Tibial artery (tissue), 4 donors: Measurements from ENCODE around the gene TACO1.
A peak's percentile ranks its signal among the peaks of the same experiment; 100 is the strongest.

Source experiments
- DNase-seq, 2 donors: peaks; one replicate each; pipeline ENCODE4 v3.0.0-alpha.2; 2019
- H3K27ac ChIP-seq, 2 donors: fragments of 200-600 bp; sonication (generic) in 1 of 2; 1 replicate in 1 of 2; 2 replicates in 1 of 2; pipeline ENCODE4 v1.5.1; 2018 to 2019; ENCODE audit warnings: mild to moderate bottlenecking in 1 of 2
- H3K27me3 ChIP-seq, 2 donors: fragments of 200-600 bp; sonication (generic) in 1 of 2; one replicate each; pipeline versions ENCODE4 v1.5.1 to v1.6.0; 2016 to 2019
- H3K36me3 ChIP-seq, 3 donors: fragments of 200-600 bp; sonication (generic) in 2 of 3; one replicate each; pipeline ENCODE4 v1.5.1; 2016 to 2019; ENCODE audit warnings: mild to moderate bottlenecking in 2 of 3
- H3K4me1 ChIP-seq, 4 donors: fragments of 200-600 bp; sonication (generic) in 2 of 4; 1 replicate in 3 of 4; 2 replicates in 1 of 4; pipeline ENCODE4 v1.5.1; 2016 to 2019
- H3K4me3 ChIP-seq, 2 donors: fragments of 200-600 bp; sonication (generic) in 1 of 2; 1 replicate in 1 of 2; 2 replicates in 1 of 2; pipeline ENCODE4 v1.5.1; 2018 to 2019; ENCODE audit warnings: mild to moderate bottlenecking in 2 of 2
- H3K9me3 ChIP-seq, 3 donors: fragments of 200-600 bp; sonication (generic) in 1 of 3; one replicate each; pipeline ENCODE4 v1.5.1; 2016 to 2019
- intact Hi-C: fragments of 100-400 bp; cut with DNase I; formaldehyde crosslinking; loops from one replicate; pipeline ENCODE4 v1.15.0; 2023; ENCODE audit warnings: low total_unique reads
- TF ChIP-seq, protein P1 (sequence below), 2 experiments: fragments of 200-600 bp in 1 of 2; fragments of 450-650 bp in 1 of 2; IDR thresholded peaks; one replicate each; pipeline ENCODE4 v1.5.1; 2017 to 2019; ENCODE audit warnings: antibody characterized with exemption in 2 of 2, mild to moderate bottlenecking in 1 of 2, moderate library complexity in 1 of 2

Gene TACO1

DNA sequence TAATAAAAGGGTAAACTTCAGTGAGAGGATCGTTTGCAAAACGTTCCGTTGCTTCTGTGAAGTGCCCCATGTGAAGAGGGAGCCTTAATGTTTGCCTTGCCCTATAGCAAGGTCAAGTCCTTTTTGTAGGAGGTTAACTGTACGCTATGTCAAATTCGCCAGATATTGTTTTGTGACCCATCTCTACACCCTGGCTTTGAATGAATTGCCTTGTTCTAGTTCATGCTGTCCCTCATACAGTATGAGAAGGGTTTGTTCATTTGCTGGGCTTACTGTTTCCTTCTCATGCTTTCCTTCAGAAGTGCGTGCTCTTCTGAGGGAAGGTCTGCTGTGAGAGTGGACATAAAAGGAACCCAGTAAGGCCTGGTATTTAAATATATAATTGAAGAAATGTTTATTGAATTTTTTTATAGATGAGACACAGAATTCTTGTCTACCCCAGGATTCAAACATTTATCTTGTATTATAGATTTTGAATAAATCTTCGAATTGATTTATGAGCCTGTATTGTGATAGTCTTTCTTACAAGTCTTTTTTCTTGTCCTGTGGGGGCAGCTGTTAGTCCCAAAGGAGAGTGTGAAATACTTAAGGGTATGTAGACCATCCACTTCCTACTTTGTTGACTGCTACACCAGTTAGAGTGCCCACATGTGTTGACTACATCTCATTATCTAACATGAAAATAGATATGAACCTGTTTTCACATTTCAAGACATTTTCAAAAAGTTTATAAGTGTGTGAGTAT is 23.3 kb downstream of the TACO1 start:
- intact Hi-C loops: loop anchor here (5.0 kb wide), 1 partner anchor 72 kb away; the partner anchor contains the start of gene DCAF7

DNA sequence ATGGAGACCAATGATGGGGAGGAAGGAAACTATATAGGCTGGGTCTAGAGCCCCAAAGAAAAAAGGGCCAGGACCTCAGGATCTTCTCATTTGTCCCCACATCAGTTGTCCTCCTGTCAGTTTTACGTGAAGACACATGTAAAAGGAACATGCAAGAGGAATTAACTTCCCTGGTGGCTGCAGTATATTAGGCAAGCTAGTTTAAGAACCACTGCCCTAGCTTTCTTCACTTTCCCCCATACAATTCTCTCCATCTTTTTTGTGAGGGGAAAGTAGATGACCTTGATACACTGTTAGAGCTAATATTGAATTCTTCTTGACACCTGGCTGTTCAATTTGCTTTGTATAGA is 23.8 kb downstream of the TACO1 start:
- intact Hi-C loops: loop anchor here (5.0 kb wide), 1 partner anchor 72 kb away; the partner anchor contains the start of gene DCAF7
- Histone ChIP-seq H3K27me3 (no peaks in the 10 kb centered on the region), H3K4me1 (peaks cover 0 to 54% (median 23%) of the 10 kb centered on the region in 4 donors), H3K27ac (no peak overlapping the region), H3K4me3 (peak overlapping the region in 1 of 2 donors; percentile 88), H3K36me3 (peaks cover 0 to 5% (median 4%) of the 10 kb centered on the region in 3 donors), H3K9me3 (no peaks in the 10 kb centered on the region)
- no peak for DNase-seq
- TF ChIP-seq, protein P1, sequence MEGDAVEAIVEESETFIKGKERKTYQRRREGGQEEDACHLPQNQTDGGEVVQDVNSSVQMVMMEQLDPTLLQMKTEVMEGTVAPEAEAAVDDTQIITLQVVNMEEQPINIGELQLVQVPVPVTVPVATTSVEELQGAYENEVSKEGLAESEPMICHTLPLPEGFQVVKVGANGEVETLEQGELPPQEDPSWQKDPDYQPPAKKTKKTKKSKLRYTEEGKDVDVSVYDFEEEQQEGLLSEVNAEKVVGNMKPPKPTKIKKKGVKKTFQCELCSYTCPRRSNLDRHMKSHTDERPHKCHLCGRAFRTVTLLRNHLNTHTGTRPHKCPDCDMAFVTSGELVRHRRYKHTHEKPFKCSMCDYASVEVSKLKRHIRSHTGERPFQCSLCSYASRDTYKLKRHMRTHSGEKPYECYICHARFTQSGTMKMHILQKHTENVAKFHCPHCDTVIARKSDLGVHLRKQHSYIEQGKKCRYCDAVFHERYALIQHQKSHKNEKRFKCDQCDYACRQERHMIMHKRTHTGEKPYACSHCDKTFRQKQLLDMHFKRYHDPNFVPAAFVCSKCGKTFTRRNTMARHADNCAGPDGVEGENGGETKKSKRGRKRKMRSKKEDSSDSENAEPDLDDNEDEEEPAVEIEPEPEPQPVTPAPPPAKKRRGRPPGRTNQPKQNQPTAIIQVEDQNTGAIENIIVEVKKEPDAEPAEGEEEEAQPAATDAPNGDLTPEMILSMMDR (IDR thresholded peaks at IDR 0.05): no peak

More for the DNA sequence above, 23.3 kb downstream of the TACO1 start:
- DNase-seq: no peak
- H3K4me1 ChIP-seq: peaks cover 0 to 49% (median 23%) of the 10 kb centered on the region in 4 donors
- H3K9me3 ChIP-seq: no peaks in the 10 kb centered on the region
- H3K27me3 ChIP-seq: no peaks in the 10 kb centered on the region
- peaks cover 0 to 4% (median 0%) of the 10 kb centered on the region in 3 donors for H3K36me3 ChIP-seq
- TF ChIP-seq, protein P1 (IDR thresholded peaks at IDR 0.05): no peak
- H3K27ac ChIP-seq: peak overlapping the region in 1 of 2 donors; percentile 82
- peak overlapping the region; percentile 67 to 88 for H3K4me3 ChIP-seq

DNA sequence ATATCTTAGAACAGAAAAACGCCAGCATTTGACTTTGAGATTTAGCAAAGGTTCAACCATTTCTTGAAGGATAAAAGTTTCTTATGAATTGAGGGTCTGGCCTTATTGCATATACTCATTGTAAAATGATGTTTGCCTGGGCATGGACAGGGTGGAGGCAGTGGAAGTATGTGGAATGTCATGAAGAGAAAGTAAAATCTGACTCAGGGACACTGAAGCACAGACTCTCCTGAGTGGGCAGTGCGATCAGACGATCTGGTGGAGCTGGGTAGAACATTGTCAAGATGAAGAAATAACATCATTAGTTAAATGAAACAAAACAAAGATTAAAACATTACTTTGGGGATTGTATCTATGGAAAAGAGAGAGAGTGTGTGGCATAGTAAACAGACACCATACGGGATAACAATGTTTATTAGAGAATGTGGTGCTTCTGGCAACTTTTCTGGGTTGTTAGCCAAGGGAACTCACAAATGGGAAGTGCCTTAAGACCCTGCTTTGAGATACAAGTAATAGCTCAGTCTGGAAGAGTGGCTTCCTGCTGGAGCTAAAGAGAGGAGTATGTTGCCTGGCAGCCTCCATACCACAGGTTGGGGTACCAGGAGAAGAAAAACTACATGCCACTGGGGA is 26.0 kb downstream of the TACO1 start:
- DNase-seq: no peak
- no peak overlapping the region for H3K4me3 ChIP-seq
- H3K9me3 ChIP-seq: no peaks in the 10 kb centered on the region
- TF ChIP-seq, protein P1 (IDR thresholded peaks at IDR 0.05): no peak
- H3K4me1 ChIP-seq: peaks cover 0 to 67% (median 22%) of the 10 kb centered on the region in 4 donors
- no peak overlapping the region for H3K27ac ChIP-seq
- peaks cover 0 to 5% (median 4%) of the 10 kb centered on the region in 3 donors for H3K36me3 ChIP-seq
- no peaks in the 10 kb centered on the region for H3K27me3 ChIP-seq
- intact Hi-C loops: no loop called here

DNA sequence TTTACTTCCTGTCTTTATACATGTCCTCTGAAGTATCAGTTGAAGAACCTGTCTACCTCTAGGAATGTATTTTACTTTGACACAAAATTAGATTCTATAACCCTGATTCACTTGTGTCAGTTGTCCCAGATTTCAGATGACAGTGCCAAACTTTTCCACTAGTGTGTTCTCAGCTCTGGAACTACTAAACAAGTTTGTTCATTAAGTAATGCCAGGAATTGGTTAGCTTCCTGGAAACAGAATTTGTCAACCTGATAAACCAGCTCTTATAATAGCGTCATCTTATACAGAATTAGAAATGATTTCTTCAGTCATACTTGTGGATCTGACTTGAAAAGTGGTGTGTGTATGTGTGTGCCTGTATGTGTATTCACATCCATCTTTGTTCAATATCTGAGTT is 28.9 kb downstream of the TACO1 start:
- Histone ChIP-seq H3K9me3 (no peaks in the 10 kb centered on the region), H3K27me3 (no peaks in the 10 kb centered on the region), H3K4me3 (no peak overlapping the region), H3K4me1 (peaks cover 0 to 53% (median 15%) of the 10 kb centered on the region in 4 donors), H3K27ac (no peak overlapping the region), H3K36me3 (peaks cover 24 to 28% (median 25%) of the 10 kb centered on the region in 3 donors)
- intact Hi-C loops: no loop called here
- TF ChIP-seq, protein P1 (IDR thresholded peaks at IDR 0.05): no peak
- DNase-seq: no peak

DNA sequence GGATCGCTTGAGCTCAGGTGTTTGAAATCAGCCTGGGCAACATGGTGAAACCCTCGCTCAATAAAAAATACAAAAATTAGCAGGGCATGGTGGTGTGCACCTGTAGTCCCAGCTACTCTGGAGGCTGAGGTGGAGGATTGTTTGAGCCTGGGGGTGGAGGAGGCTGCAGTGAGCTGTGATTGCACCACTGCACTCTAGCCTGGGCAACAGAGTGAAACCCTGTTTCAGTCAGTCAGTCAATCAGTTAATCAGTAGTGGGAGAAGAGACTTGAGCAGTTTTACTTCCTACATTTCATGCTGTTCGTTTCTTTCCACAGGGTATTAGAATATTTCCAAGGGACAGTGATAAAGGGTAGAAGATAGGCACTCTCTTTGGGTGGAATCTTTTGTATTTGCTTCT is 30.4 kb downstream of the TACO1 start:
- intact Hi-C loops: no loop called here
- Histone ChIP-seq H3K36me3 (peaks cover 38 to 41% (median 39%) of the 10 kb centered on the region in 3 donors), H3K27me3 (no peaks in the 10 kb centered on the region), H3K4me1 (peaks cover 0 to 39% (median 12%) of the 10 kb centered on the region in 4 donors), H3K27ac (no peak overlapping the region), H3K4me3 (no peak overlapping the region), H3K9me3 (no peaks in the 10 kb centered on the region)
- no peak for DNase-seq
- TF ChIP-seq, protein P1 (IDR thresholded peaks at IDR 0.05): no peak
